ENCODE data around the gene XYLT1.

DNA sequence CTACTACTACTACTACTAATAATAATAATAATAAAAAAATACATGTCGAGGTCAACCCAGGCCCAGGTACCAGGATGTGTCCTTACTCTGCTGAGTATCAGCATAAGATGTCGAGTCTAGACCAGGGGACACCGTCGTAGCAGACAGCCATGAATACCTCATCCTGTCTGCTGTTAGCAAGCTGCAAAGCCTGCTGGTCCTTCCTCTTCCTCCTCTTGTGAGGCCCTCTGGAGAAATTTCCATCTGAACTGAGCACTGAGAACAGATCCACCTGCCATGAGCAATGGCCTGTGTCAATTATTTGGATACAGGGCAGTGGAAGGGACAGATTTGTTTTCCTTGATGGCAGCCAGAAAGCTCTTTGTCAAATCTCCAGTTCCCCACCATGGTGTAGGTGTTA, 168.5 kb downstream of the XYLT1 start:
- TF ChIP-seq, protein P1, sequence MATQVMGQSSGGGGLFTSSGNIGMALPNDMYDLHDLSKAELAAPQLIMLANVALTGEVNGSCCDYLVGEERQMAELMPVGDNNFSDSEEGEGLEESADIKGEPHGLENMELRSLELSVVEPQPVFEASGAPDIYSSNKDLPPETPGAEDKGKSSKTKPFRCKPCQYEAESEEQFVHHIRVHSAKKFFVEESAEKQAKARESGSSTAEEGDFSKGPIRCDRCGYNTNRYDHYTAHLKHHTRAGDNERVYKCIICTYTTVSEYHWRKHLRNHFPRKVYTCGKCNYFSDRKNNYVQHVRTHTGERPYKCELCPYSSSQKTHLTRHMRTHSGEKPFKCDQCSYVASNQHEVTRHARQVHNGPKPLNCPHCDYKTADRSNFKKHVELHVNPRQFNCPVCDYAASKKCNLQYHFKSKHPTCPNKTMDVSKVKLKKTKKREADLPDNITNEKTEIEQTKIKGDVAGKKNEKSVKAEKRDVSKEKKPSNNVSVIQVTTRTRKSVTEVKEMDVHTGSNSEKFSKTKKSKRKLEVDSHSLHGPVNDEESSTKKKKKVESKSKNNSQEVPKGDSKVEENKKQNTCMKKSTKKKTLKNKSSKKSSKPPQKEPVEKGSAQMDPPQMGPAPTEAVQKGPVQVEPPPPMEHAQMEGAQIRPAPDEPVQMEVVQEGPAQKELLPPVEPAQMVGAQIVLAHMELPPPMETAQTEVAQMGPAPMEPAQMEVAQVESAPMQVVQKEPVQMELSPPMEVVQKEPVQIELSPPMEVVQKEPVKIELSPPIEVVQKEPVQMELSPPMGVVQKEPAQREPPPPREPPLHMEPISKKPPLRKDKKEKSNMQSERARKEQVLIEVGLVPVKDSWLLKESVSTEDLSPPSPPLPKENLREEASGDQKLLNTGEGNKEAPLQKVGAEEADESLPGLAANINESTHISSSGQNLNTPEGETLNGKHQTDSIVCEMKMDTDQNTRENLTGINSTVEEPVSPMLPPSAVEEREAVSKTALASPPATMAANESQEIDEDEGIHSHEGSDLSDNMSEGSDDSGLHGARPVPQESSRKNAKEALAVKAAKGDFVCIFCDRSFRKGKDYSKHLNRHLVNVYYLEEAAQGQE (IDR thresholded peaks at IDR 0.05; ENCODE audit: low read depth, low read length) = no peak
- TF ChIP-seq NRF1 (IDR thresholded peaks at IDR 0.05; ENCODE audit: low read depth, low read length) (no peak), EZH2phosphoT487 (IDR thresholded peaks at IDR 0.05; ENCODE audit: borderline replicate concordance, low read depth) (no peak), SMC3 (IDR thresholded peaks at IDR 0.05; ENCODE audit: low read depth, low read length) (no peak), POLR2AphosphoS5 (IDR thresholded peaks at IDR 0.05; ENCODE audit: low read depth, low read length) (no peak), RXRA (IDR thresholded peaks at IDR 0.05; ENCODE audit: borderline replicate concordance, low read depth) (no peak), FOXM1 (IDR thresholded peaks at IDR 0.05; ENCODE audit: low read depth) (no peak), TAF1 (IDR thresholded peaks at IDR 0.05; ENCODE audit: borderline replicate concordance, low read depth, low read length) (no peak)
- TF ChIP-seq, protein P2, sequence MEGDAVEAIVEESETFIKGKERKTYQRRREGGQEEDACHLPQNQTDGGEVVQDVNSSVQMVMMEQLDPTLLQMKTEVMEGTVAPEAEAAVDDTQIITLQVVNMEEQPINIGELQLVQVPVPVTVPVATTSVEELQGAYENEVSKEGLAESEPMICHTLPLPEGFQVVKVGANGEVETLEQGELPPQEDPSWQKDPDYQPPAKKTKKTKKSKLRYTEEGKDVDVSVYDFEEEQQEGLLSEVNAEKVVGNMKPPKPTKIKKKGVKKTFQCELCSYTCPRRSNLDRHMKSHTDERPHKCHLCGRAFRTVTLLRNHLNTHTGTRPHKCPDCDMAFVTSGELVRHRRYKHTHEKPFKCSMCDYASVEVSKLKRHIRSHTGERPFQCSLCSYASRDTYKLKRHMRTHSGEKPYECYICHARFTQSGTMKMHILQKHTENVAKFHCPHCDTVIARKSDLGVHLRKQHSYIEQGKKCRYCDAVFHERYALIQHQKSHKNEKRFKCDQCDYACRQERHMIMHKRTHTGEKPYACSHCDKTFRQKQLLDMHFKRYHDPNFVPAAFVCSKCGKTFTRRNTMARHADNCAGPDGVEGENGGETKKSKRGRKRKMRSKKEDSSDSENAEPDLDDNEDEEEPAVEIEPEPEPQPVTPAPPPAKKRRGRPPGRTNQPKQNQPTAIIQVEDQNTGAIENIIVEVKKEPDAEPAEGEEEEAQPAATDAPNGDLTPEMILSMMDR (IDR thresholded peaks at IDR 0.05) = no peak

Measured in SK-N-SH (cell line).